HEK293T (cell line): Measurements from ENCODE around the gene SMYD4.

Experiments
- CTCF ChIA-PET: fragments of 350-600 bp; formaldehyde crosslinking; extraction: SDS; loops from one replicate; lab custom pipeline; 2021; ENCODE audit warnings: antibody characterized with exemption, inconsistent platforms; lab: Yijun Ruan, JAX
- POLR2A ChIA-PET: fragments of 350-600 bp; formaldehyde crosslinking; extraction: SDS; loops from one replicate; lab custom pipeline; 2020; ENCODE audit warnings: antibody characterized with exemption, inconsistent platforms; lab: Yijun Ruan, JAX
- DNase-seq: peaks from one replicate; pipeline ENCODE4 v3.0.0; 2012; ENCODE audit warnings: mixed read lengths; ENCODE audit errors: extremely low spot score
- ARNT ChIP-seq: fragments of 450-650 bp; IDR thresholded peaks from 2 replicates; pipeline ENCODE4 v1.6.1; 2017; ENCODE audit warnings: mild to moderate bottlenecking
- BHLHE40 ChIP-seq: fragments of 450-650 bp; IDR thresholded peaks from 2 replicates; pipeline ENCODE4 v1.6.1; 2016; ENCODE audit warnings: mild to moderate bottlenecking, moderate library complexity, borderline replicate concordance
- CTBP1 ChIP-seq: fragments of 450-650 bp; IDR thresholded peaks from 2 replicates; pipeline ENCODE4 v1.6.1; 2016; ENCODE audit warnings: borderline replicate concordance
- ELF4 ChIP-seq: fragments of 450-650 bp; IDR thresholded peaks from 2 replicates; pipeline ENCODE4 v1.6.1; 2017; ENCODE audit warnings: antibody characterized with exemption
- FOXA1 ChIP-seq: fragments of 450-650 bp; IDR thresholded peaks from 2 replicates; pipeline ENCODE4 v1.6.1; 2016; ENCODE audit warnings: mild to moderate bottlenecking
- FOXM1 ChIP-seq: fragments of 450-650 bp; IDR thresholded peaks from 2 replicates; pipeline ENCODE4 v1.6.1; 2017; ENCODE audit warnings: mild to moderate bottlenecking, borderline replicate concordance
- HDGF ChIP-seq: fragments of 450-650 bp; IDR thresholded peaks from 2 replicates; pipeline ENCODE4 v1.6.1; 2017; ENCODE audit warnings: antibody characterized with exemption, borderline replicate concordance
- L3MBTL2 ChIP-seq: fragments of 450-650 bp; conservative IDR thresholded peaks from 2 replicates; pipeline ENCODE4 v1.6.1; 2016; ENCODE audit warnings: mild to moderate bottlenecking
- LEF1 ChIP-seq: fragments of 450-650 bp; IDR thresholded peaks from 2 replicates; pipeline ENCODE4 v1.6.1; 2017; ENCODE audit warnings: mild to moderate bottlenecking, borderline replicate concordance
- NFRKB ChIP-seq: fragments of 450-650 bp; IDR thresholded peaks from 2 replicates; pipeline ENCODE4 v1.6.1; 2016; ENCODE audit warnings: mild to moderate bottlenecking, moderate library complexity
- PKNOX1 ChIP-seq: fragments of 450-650 bp; IDR thresholded peaks from 2 replicates; pipeline ENCODE4 v1.6.1; 2016
- SP1 ChIP-seq: fragments of 450-650 bp; IDR thresholded peaks from 2 replicates; pipeline ENCODE4 v1.6.1; 2017
- SUZ12 ChIP-seq: fragments of 450-650 bp; IDR thresholded peaks from 2 replicates; pipeline ENCODE4 v1.6.1; 2016; ENCODE audit warnings: mild to moderate bottlenecking
- TARDBP ChIP-seq: fragments of 450-650 bp; IDR thresholded peaks from 2 replicates; pipeline ENCODE4 v1.6.1; 2016
- ZNF384 ChIP-seq: fragments of 450-650 bp; IDR thresholded peaks from 2 replicates; pipeline ENCODE4 v1.6.1; 2016

SMYD4 gene

GRCh38 chr17:1753767-1754429, 75.8 kb downstream of the SMYD4 start:
- CTCF ChIA-PET: no interaction called here
- DNase-seq: no peak
- POLR2A ChIA-PET: interaction anchor here (2.8 kb wide), 1 partner anchor 8 kb away, joined by 14 read pairs; the partner anchor contains the start of gene SERPINF1
- no peak for TF ChIP-seq BHLHE40
- no peak for TF ChIP-seq SUZ12
- TF ChIP-seq NFRKB: no peak
- no peak for TF ChIP-seq TARDBP
- no peak for TF ChIP-seq ZNF384

GRCh38 chr17:1752425-1753262, 77.1 kb downstream of the SMYD4 start:
- no peak for DNase-seq
- CTCF ChIA-PET: interaction anchor here (0.5 to 0.7 kb wide), 2 partner anchors 9 to 10 kb away, joined by 3 read pairs; partner anchors contain the start of gene SERPINF1
- TF ChIP-seq LEF1: no peak
- no peak for TF ChIP-seq CTBP1
- no peak for TF ChIP-seq SUZ12
- TF ChIP-seq FOXA1: no peak
- no peak for TF ChIP-seq L3MBTL2
- TF ChIP-seq ZNF384: no peak
- TF ChIP-seq BHLHE40: no peak
- TF ChIP-seq HDGF: no peak
- TF ChIP-seq TARDBP: no peak
- TF ChIP-seq PKNOX1: no peak
- POLR2A ChIA-PET: interaction anchor here (2.8 kb wide), 1 partner anchor 10 kb away, joined by 14 read pairs; the partner anchor contains the start of gene SERPINF1

GRCh38 chr17:1750628-1751027, 79.1 kb downstream of the SMYD4 start:
- TF ChIP-seq FOXA1 (no peak), LEF1 (no peak), L3MBTL2 (no peak), FOXM1 (no peak), ELF4 (no peak), ZNF384 (no peak), ARNT (no peak), TARDBP (no peak), BHLHE40 (no peak), SUZ12 (no peak)
- no peak for DNase-seq
- CTCF ChIA-PET: no interaction called here
- POLR2A ChIA-PET: interaction anchor here (1.6 kb wide), 1 partner anchor 12 kb away, joined by 4 read pairs; the partner anchor contains the start of gene SERPINF1

GRCh38 chr17:1746975-1747543, 82.6 kb downstream of the SMYD4 start:
- TF ChIP-seq ZNF384 (no peak), PKNOX1 (no peak), ARNT (no peak), BHLHE40 (no peak), SP1 (no peak), SUZ12 (no peak), TARDBP (no peak), HDGF (no peak)
- POLR2A ChIA-PET: no interaction called here
- CTCF ChIA-PET: interaction anchor here (0.6 kb wide), 1 partner anchor 27 kb away, joined by 3 read pairs; no protein-coding TSS in a partner anchor
- no peak for DNase-seq

DNA sequence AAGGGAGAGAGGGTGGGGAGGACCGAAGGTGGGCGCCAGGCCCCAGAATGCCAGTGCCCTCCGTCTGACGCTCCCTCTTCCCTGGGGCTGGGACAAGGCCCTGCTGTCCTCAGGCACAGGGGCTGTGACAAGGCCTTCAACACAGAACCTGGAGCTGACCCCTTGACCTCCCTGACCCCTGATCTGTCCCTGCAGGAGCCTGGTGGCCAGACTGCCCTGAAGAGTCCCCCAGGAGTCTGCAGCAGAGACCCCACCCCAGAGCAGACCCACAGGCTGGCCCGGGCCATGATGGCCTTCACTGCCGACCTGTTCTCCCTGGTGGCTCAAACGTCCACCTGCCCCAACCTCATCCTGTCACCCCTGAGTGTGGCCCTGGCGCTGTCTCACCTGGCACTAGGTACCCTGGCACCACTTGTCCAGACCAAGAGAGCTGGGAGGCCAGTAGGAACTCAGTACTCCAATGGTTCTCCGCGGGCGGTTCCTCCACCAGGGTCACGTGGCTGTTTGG, 84.1 kb downstream of the SMYD4 start:
- TF ChIP-seq SP1: no peak
- no peak for TF ChIP-seq TARDBP
- TF ChIP-seq BHLHE40: no peak
- TF ChIP-seq CTBP1: no peak
- no peak for DNase-seq
- CTCF ChIA-PET: no interaction called here
- POLR2A ChIA-PET: no interaction called here

DNA sequence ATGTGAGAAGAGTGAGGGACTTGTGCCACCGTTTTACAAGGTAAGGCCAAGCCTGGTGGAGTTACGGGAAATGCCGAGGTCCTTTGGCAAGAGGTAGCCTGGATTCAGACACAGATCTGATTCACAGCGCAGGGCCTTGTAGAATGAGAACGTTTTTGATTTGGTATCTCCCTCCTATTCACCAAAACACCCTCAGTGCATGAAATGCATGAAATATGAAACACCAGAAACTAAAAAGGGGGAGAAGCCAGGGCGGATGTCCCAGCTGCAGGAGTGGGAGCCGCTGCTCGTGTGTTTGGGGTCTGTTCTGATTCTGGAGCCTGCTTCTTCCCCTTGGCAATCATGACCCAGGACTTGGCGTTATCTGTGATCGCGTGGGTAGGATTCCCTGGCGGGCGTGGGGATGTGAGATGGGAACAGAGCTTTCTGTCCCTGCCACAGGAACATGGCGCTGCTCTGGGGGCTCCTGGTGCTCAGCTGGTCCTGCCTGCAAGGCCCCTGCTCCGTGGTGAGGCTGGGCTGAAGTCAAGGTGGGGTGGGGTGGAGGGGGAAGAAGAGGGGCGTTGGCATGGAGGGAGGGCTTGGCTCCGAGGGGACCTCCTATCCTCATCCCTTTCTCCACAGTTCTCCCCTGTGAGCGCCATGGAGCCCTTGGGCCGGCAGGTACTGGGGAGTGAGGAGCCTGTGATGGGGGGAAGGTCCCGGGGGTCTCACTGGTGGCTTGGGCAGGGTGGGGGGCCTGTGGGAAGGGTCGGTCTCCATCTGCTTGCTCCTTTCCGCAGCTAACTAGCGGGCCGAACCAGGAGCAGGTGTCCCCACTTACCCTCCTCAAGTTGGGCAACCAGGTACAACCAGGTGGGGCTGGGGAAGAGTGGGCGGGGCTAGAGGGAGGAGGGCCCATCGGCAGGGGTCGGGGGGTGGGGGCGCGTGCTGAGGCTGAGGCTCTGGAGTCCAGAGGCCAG, 84.9 kb downstream of the SMYD4 start:
- no peak for DNase-seq
- TF ChIP-seq FOXA1 (no peak), HDGF (no peak), ELF4 (no peak), PKNOX1 (no peak), NFRKB (no peak), CTBP1 (no peak), FOXM1 (no peak)
- ChIA-PET CTCF (no interaction called here), POLR2A (no interaction called here)
